ENCODE results near the gene TACC2.

TACC2 gene

DNA sequence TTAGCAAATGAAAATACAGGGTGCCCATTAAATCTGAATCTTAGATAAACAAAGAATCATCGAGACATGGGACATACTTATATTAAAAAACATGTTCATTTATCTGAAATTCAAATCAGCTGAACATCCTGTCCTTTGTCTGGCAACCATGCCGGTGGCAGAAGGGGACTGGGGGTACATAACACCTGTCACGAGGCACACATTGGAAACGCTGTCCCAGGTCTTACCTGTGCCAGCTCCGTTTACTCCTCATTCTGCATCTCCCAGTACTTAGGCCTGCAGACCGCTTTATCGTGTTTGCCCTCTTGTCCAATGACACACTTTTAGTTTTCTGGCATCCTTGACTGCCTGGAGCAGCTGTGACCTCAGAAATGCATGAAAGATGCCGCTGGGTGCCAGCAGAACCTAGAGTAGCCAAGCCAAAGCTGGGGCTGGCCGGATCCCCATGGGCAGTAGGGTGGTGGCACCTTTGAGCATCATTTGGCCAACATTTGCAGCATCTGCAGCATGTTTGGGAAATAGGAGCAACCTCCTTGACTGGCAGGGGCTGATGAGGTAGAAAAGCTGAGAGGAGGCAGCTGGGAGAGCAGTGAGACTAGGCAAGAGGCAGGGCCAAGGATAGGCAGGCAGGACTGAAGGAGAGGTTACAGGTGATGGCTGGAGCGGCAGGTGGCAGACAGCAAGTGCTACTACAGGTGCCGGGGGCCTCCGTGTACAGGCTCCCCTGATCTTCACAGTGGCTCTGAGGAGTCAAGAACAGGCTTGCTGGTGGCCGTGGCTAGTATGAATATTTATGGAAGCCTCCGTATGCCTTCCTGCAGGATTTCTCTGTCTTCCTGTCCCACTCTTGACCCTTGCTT, 219.8 kb downstream of the TACC2 start:
- Mint-ChIP-seq H3K36me3 (ENCODE audit: low read depth) (no peaks in the 10 kb centered on the region), H3K27ac (no peak overlapping the region), H3K27me3 (no peaks in the 10 kb centered on the region), H3K4me1 (ENCODE audit: low read depth) (no peaks in the 10 kb centered on the region), H3K4me3 (no peak overlapping the region), H3K9me3 (no peaks in the 10 kb centered on the region)

DNA sequence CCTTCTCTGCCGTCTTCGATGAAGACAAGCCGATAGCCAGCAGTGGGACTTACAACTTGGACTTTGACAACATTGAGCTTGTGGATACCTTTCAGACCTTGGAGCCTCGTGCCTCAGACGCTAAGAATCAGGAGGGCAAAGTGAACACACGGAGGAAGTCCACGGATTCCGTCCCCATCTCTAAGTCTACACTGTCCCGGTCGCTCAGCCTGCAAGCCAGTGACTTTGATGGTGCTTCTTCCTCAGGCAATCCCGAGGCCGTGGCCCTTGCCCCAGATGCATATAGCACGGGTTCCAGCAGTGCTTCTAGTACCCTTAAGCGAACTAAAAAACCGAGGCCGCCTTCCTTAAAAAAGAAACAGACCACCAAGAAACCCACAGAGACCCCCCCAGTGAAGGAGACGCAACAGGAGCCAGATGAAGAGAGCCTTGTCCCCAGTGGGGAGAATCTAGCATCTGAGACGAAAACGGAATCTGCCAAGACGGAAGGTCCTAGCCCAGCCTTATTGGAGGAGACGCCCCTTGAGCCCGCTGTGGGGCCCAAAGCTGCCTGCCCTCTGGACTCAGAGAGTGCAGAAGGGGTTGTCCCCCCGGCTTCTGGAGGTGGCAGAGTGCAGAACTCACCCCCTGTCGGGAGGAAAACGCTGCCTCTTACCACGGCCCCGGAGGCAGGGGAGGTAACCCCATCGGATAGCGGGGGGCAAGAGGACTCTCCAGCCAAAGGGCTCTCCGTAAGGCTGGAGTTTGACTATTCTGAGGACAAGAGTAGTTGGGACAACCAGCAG, 221.7 kb downstream of the TACC2 start:
- no peaks in the 10 kb centered on the region for H3K9me3 Mint-ChIP-seq
- no peak overlapping the region for H3K4me3 Mint-ChIP-seq
- H3K27ac Mint-ChIP-seq = no peak overlapping the region
- H3K36me3 Mint-ChIP-seq (ENCODE audit: low read depth) = no peaks in the 10 kb centered on the region
- no peaks in the 10 kb centered on the region for H3K4me1 Mint-ChIP-seq (ENCODE audit: low read depth)
- no peaks in the 10 kb centered on the region for H3K27me3 Mint-ChIP-seq

DNA sequence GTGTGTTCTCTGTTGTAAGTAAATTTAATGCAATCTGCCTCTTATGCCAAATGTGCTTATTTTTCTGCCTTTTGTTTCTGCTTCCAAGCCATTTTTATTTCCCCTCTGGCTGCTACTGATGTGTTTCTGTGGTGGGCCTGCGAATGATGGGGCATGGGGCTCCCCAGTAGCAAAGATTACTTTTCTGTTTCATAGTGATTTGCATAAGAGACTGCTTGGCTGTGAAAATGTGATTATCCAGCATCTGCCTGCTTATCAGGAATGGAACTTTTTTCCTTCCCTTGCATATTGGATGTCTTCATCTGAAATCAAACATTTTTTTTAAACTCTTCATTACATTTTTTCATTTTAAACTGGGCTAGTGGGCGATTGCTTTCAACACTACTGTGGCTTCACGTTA, 224.4 kb downstream of the TACC2 start:
- Mint-ChIP-seq H3K27me3 (no peaks in the 10 kb centered on the region), H3K4me3 (no peak overlapping the region), H3K27ac (no peak overlapping the region), H3K36me3 (ENCODE audit: low read depth) (no peaks in the 10 kb centered on the region), H3K9me3 (no peaks in the 10 kb centered on the region), H3K4me1 (ENCODE audit: low read depth) (no peaks in the 10 kb centered on the region)

DNA sequence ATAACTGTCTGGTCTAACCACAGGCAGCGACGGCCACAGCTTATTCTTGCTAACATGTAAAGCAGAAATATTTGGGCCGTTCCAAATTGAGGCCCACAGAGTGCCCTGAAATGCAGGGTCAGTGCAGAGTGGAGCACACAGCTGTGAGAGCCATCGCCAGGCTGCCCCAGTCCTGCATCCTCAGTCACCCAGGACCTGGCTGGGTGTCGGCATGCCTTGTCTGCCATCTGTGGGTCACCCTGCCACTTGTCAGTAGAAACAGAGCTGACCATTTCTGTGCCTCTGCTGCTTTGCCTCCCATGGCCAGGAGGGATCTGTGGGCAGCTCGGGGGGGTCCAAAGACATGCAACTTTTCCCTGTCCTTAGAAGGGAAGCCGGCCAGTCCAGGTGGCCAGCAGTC, 224.8 kb downstream of the TACC2 start:
- Mint-ChIP-seq H3K9me3 (no peaks in the 10 kb centered on the region), H3K4me3 (no peak overlapping the region), H3K36me3 (ENCODE audit: low read depth) (no peaks in the 10 kb centered on the region), H3K27ac (no peak overlapping the region), H3K27me3 (no peaks in the 10 kb centered on the region), H3K4me1 (ENCODE audit: low read depth) (no peaks in the 10 kb centered on the region)

DNA sequence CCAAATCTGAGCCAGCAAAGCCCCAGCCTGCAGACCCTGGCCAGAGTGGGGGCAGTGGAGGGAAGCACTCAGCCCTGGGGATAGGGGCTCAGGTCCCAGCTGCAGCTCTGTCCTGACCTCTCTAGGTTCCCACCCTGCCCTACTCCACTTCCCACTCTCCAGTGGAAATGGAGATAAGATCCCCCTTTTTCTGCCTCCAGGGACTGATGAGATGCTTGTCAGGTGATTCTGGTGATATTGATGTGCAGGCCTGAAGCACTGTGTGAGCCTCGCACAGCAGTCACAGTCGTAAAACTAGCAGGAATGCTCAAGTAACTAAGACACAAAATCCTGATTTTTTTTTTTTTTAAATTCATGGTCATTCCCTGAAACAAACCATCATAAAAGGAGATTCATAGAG, 227.1 kb downstream of the TACC2 start:
- Mint-ChIP-seq H3K9me3 (no peaks in the 10 kb centered on the region), H3K4me3 (no peak overlapping the region), H3K27ac (no peak overlapping the region), H3K27me3 (no peaks in the 10 kb centered on the region), H3K4me1 (ENCODE audit: low read depth) (no peaks in the 10 kb centered on the region), H3K36me3 (ENCODE audit: low read depth) (no peaks in the 10 kb centered on the region)

DNA sequence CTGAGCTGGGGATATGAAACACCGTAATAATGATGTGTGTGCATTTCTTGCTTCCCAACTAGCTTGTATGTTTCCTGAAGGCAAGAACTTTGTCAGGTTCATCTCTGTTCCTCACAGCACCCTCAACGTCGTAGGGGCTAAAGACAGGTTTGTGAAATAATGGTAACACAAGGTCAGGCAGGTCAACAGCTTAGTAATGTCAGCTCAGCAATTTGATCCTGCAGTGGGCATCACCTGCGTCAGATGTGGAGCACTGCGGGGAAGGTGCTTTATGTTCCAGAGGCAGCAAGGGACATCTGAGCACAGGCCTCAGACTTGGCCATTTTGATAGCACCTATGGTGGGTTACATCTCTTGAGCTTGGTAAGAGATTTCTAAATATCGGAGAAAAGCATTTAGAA, 230.4 kb downstream of the TACC2 start:
- Mint-ChIP-seq H3K9me3 (no peaks in the 10 kb centered on the region), H3K4me3 (no peak overlapping the region), H3K4me1 (ENCODE audit: low read depth) (no peaks in the 10 kb centered on the region), H3K36me3 (ENCODE audit: low read depth) (no peaks in the 10 kb centered on the region), H3K27me3 (no peaks in the 10 kb centered on the region), H3K27ac (no peak overlapping the region)

DNA sequence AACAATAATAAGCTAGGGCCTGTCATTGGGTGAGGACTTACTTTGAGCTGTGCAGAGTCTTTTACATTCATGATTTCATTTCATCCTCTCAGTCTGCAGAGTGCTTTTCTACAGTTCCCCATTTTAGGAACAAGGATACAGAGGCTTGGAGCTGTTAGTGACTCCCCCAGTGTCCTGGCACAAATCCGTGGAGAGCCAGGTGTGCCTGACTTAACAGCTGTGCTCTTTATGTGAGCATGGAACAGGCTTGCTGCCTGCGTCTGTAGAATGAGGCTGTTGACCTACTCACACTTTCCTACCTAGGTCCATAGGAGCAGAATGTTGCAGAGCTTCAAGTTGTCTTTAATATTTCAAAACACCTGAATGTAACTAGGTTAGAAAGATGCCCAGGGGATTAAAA, 231.8 kb downstream of the TACC2 start:
- no peak overlapping the region for H3K27ac Mint-ChIP-seq
- no peaks in the 10 kb centered on the region for H3K9me3 Mint-ChIP-seq
- H3K4me3 Mint-ChIP-seq = no peak overlapping the region
- no peaks in the 10 kb centered on the region for H3K36me3 Mint-ChIP-seq (ENCODE audit: low read depth)
- H3K27me3 Mint-ChIP-seq = no peaks in the 10 kb centered on the region
- H3K4me1 Mint-ChIP-seq (ENCODE audit: low read depth) = no peaks in the 10 kb centered on the region

DNA sequence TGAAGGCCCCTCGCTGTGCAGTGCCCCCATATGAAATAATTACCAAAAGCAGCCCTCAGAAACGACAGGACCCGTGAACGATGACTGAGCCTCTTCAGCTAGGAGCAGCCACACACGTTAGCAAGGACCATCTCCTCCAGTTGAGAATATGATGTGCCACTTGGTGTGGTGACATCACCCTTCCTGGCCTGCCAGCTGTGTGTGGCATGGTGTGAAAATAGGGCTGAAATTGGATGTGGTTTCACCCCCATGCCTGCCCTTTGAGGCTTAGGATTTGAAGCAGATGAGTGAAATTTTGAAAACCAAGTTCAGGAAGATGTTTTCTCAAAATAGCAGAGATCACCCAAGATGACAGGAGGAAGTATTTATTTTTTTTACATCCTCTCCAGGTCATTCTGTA, 233.0 kb downstream of the TACC2 start:
- no peaks in the 10 kb centered on the region for H3K4me1 Mint-ChIP-seq (ENCODE audit: low read depth)

DNA sequence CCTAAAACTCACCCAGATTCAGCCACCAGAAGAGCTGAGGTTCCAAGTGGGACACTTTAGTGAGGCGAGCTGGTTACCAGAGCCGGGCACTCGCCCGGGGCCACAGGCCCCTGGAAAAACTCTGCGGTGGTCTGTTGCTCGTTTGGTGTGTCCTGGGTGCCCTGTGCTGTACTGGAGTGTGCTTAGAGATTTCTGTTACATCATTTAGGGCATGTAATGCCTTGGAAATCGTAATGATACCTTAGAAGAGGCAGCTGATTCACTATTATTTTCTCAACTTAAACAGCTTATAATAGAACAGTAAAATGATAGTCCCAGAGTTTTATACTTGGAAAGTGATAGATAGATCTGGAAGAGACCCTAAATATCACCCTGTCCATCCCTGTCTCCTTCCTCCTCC, 233.7 kb downstream of the TACC2 start:
- H3K36me3 Mint-ChIP-seq (ENCODE audit: low read depth) = no peaks in the 10 kb centered on the region
- no peaks in the 10 kb centered on the region for H3K4me1 Mint-ChIP-seq (ENCODE audit: low read depth)
- H3K27ac Mint-ChIP-seq = no peak overlapping the region
- no peak overlapping the region for H3K4me3 Mint-ChIP-seq
- H3K9me3 Mint-ChIP-seq = no peaks in the 10 kb centered on the region
- H3K27me3 Mint-ChIP-seq = peaks cover 6% of the 10 kb centered on the region

More for the DNA sequence above, 233.0 kb downstream of the TACC2 start:
- Mint-ChIP-seq H3K9me3 (no peaks in the 10 kb centered on the region), H3K36me3 (ENCODE audit: low read depth) (no peaks in the 10 kb centered on the region), H3K4me3 (no peak overlapping the region), H3K27ac (no peak overlapping the region), H3K27me3 (peaks cover 5% of the 10 kb centered on the region)

DNA sequence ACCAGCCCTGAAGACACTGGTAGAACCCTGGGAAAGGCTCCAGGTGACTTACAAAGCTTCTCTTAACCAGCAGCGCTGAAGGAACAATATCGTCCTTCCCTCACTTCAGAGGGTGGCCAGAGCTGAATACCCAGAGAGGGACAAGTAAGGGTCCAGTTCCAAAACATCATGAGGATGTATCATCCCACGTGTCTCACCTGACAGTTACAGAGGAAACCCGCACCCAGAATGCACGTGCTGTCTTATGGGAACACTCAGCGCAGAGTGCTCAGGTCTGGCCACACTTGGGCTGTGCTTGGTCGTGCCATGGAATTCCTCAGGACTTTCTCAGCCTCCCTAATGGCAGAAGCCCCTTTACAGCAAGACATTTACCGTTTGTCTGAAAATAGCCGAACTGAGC, 235.2 kb downstream of the TACC2 start:
- Mint-ChIP-seq H3K27ac (no peak overlapping the region), H3K4me3 (no peak overlapping the region), H3K36me3 (ENCODE audit: low read depth) (no peaks in the 10 kb centered on the region), H3K27me3 (peaks cover 6% of the 10 kb centered on the region), H3K4me1 (ENCODE audit: low read depth) (no peaks in the 10 kb centered on the region), H3K9me3 (no peaks in the 10 kb centered on the region)

DNA sequence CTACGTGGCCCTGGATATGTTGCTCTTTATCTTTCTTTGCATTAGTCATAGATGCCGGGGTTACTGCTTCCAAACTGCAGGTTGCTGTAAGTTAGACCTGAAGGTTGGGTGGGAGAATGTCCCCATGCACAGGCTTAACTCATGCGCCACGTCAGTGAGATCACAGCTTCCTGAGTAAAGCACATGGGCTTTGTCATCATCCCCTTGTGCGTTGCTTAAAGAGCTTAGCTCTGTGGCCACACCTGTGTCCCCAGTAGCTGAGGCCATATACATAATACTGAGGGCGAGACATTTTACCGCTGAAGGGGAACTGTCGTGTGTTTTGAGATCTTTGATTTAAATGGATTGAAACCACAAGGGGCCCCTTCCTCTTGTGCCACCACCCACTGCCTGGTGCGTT, 236.4 kb downstream of the TACC2 start:
- Mint-ChIP-seq H3K4me3 (no peak overlapping the region), H3K9me3 (no peaks in the 10 kb centered on the region), H3K36me3 (ENCODE audit: low read depth) (no peaks in the 10 kb centered on the region), H3K27ac (no peak overlapping the region), H3K4me1 (ENCODE audit: low read depth) (no peaks in the 10 kb centered on the region), H3K27me3 (peaks cover 6% of the 10 kb centered on the region)

DNA sequence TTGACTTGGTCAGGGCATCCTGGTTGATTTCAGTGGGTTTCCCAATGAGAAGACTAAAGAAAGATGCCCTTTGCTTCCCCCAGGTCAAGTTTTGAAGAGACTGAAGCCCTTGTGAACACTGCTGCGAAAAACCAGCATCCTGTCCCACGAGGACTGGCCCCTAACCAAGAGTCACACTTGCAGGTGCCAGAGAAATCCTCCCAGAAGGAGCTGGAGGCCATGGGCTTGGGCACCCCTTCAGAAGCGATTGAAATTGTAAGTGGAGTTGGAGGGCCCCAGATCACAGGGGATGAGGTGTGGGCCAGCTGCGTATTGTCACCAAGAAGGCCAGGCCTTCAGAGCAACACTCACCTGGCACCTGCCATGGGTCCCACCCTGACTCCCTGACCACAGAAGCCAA, 238.8 kb downstream of the TACC2 start:
- peaks cover 6% of the 10 kb centered on the region for H3K27me3 Mint-ChIP-seq
- no peak overlapping the region for H3K27ac Mint-ChIP-seq
- H3K4me3 Mint-ChIP-seq = no peak overlapping the region
- H3K4me1 Mint-ChIP-seq (ENCODE audit: low read depth) = no peaks in the 10 kb centered on the region
- no peaks in the 10 kb centered on the region for H3K9me3 Mint-ChIP-seq
- H3K36me3 Mint-ChIP-seq (ENCODE audit: low read depth) = no peaks in the 10 kb centered on the region

DNA sequence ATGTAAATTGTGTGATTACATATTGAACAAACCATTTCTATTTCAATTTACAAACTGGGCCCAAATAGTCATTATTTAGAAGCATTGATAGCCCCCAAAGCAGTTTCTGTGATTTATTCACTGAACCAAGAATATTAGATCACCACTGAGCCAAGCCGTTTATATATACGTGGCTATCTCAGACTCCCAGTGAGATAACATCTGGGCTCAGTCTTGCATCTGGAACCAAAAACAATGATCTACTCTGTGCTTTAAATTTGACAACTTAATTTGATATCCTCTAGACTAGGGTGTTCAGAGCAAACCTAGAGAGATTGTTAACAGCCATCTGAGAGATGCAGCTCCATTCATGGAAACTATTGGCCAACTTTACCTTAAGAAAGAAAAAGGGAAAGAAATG, 240.7 kb downstream of the TACC2 start:
- Mint-ChIP-seq H3K9me3 (no peaks in the 10 kb centered on the region), H3K27ac (no peak overlapping the region), H3K4me1 (ENCODE audit: low read depth) (no peaks in the 10 kb centered on the region), H3K4me3 (no peak overlapping the region), H3K36me3 (ENCODE audit: low read depth) (no peaks in the 10 kb centered on the region), H3K27me3 (peaks cover 6% of the 10 kb centered on the region)

DNA sequence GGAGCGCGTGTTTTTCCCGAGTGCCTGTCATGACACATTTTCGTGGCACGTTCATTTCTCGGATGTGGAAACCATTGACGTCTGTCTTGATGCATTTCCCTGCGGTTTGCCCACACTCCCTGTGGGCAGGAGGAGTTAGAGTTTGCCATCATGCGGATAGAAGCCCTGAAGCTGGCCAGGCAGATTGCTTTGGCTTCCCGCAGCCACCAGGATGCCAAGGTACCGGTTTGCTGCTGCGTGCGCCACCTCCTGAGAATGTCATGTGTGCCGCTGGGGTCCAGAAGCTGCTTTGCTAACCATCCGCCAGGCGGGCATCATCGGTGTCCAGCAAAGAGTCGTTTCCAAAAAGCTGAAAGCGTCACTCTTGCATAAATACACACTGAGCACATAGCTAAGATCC, 241.3 kb downstream of the TACC2 start:
- no peaks in the 10 kb centered on the region for H3K4me1 Mint-ChIP-seq (ENCODE audit: low read depth)
- H3K36me3 Mint-ChIP-seq (ENCODE audit: low read depth) = no peaks in the 10 kb centered on the region
- H3K27ac Mint-ChIP-seq = no peak overlapping the region
- H3K9me3 Mint-ChIP-seq = no peaks in the 10 kb centered on the region
- no peak overlapping the region for H3K4me3 Mint-ChIP-seq
- H3K27me3 Mint-ChIP-seq = peaks cover 6% of the 10 kb centered on the region

DNA sequence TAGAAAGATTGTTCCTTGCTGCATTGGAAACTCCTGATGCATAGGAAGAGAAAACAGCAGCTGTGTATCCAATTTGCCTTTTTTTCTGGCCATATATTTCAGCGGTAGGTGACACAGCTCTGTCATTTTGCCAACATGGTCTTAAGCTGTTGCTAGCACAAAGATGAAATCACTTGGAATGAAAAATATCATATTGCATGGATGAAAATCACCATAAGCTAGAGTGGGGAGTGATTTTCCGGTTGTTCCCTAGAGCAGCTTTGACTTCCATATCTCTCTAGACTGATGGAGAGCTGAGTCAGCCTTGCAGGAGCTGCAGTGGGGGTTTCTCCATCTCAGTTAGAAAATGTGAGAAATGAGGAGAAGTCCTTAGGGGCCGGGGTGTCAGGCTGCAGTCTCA, 243.8 kb downstream of the TACC2 start:
- H3K36me3 Mint-ChIP-seq (ENCODE audit: low read depth) = no peaks in the 10 kb centered on the region
- no peaks in the 10 kb centered on the region for H3K4me1 Mint-ChIP-seq (ENCODE audit: low read depth)
- no peak overlapping the region for H3K4me3 Mint-ChIP-seq
- no peaks in the 10 kb centered on the region for H3K27me3 Mint-ChIP-seq
- H3K9me3 Mint-ChIP-seq = no peaks in the 10 kb centered on the region
- H3K27ac Mint-ChIP-seq = no peak overlapping the region
